IPS-11a (cell line): ENCODE data around the gene MAP3K6.
A peak's percentile ranks its signal among the peaks of the same experiment; 100 is the strongest.
"Not testable (repeated sequence)": the region's sequence is repeated elsewhere in the genome, so short reads cannot be mapped to it uniquely, and the experiment has no call there.

Experiments used
- H3K4me3 ChIP-seq: one replicate; pipeline ENCODE4 v1.5.1; 2013; ENCODE audit warnings: low read depth, low read length, control low read depth

MAP3K6 gene

GRCh38 chr1:27366411-27367159, at the start of gene MAP3K6:
MAP3K6 (minus strand) TSS chr1:27366961; CDS start chr1:27366597, 364 bp downstream.
- H3K4me3 ChIP-seq: peak within 1 kb of the TSS; percentile 51

- no peak overlapping the region for H3K4me3 ChIP-seq
Observed at GRCh38 chr1:27414091-27414490, 47.3 kb upstream of the MAP3K6 start.

GRCh38 chr1:27413004-27413403, 46.2 kb upstream of the MAP3K6 start:
- no peak overlapping the region for H3K4me3 ChIP-seq

GRCh38 chr1:27412502-27412901, 45.7 kb upstream of the MAP3K6 start:
- H3K4me3 ChIP-seq: no peak overlapping the region

GRCh38 chr1:27410709-27411108, 43.9 kb upstream of the MAP3K6 start:
- H3K4me3 ChIP-seq: no peak overlapping the region

- no peak overlapping the region for H3K4me3 ChIP-seq
Observed at GRCh38 chr1:27409669-27410068, 42.9 kb upstream of the MAP3K6 start.

- H3K4me3 ChIP-seq: no peak overlapping the region
Observed at GRCh38 chr1:27408151-27408550, 41.4 kb upstream of the MAP3K6 start.

- H3K4me3 ChIP-seq: not testable (repeated sequence)
Observed at GRCh38 chr1:27406791-27407190, 40.0 kb upstream of the MAP3K6 start.

- H3K4me3 ChIP-seq: no peak overlapping the region
Observed at GRCh38 chr1:27406362-27406680, 39.6 kb upstream of the MAP3K6 start.

GRCh38 chr1:27405598-27406361, 39.0 kb upstream of the MAP3K6 start:
- H3K4me3 ChIP-seq: not testable (repeated sequence)

GRCh38 chr1:27405074-27405473, 38.3 kb upstream of the MAP3K6 start:
- no peak overlapping the region for H3K4me3 ChIP-seq

- H3K4me3 ChIP-seq: no peak overlapping the region
Observed at GRCh38 chr1:27403931-27404330, 37.2 kb upstream of the MAP3K6 start.

- H3K4me3 ChIP-seq: no peak overlapping the region
Observed at GRCh38 chr1:27403065-27403726, 36.4 kb upstream of the MAP3K6 start.

GRCh38 chr1:27402349-27402754, 35.6 kb upstream of the MAP3K6 start:
- no peak overlapping the region for H3K4me3 ChIP-seq

GRCh38 chr1:27400963-27401341, 34.2 kb upstream of the MAP3K6 start:
- H3K4me3 ChIP-seq: no peak overlapping the region

- no peak overlapping the region for H3K4me3 ChIP-seq
Observed at GRCh38 chr1:27400082-27400962, 33.6 kb upstream of the MAP3K6 start.

GRCh38 chr1:27399251-27400025, 32.7 kb upstream of the MAP3K6 start:
- no peak overlapping the region for H3K4me3 ChIP-seq

GRCh38 chr1:27398405-27399149, 31.8 kb upstream of the MAP3K6 start:
- H3K4me3 ChIP-seq: no peak overlapping the region

- no peak overlapping the region for H3K4me3 ChIP-seq
Observed at GRCh38 chr1:27397749-27398148, 31.0 kb upstream of the MAP3K6 start.

- H3K4me3 ChIP-seq: no peak overlapping the region
Observed at GRCh38 chr1:27397110-27397509, 30.3 kb upstream of the MAP3K6 start.
